Activated T-cell treated with anti-CD3 and anti-CD28 coated beads, Interleukin-2, amount 50 U/mL, for 4 hours (primary cell): ENCODE results near the gene EPGN. TPM values are rescaled to one million over a fixed set of nuclear protein-coding genes. Genes with fewer than 3 reads are reported as not detected.

Experiments used
- ATAC-seq, 2 donors: fragments of 200-7000 bp; cut with Tn5 transposase; one replicate each; pipeline ENCODE4 v1.10.0; 2021
- DNase-seq: peaks from one replicate; pipeline ENCODE4 v3.0.0-alpha.2; 2020
- H3K27me3 Mint-ChIP-seq: one replicate; pipeline ENCODE4 v1.8.0; 2021; ENCODE audit warnings: low read depth, mixed read lengths
- H3K36me3 Mint-ChIP-seq: one replicate; pipeline ENCODE4 v1.8.0; 2022; ENCODE audit warnings: mixed read lengths; ENCODE audit not compliant: insufficient read depth
- H3K4me1 Mint-ChIP-seq: one replicate; pipeline ENCODE4 v1.8.0; 2021; ENCODE audit warnings: low read depth, mixed read lengths
- H3K4me3 Mint-ChIP-seq: one replicate; pipeline ENCODE4 v1.8.0; 2021; ENCODE audit warnings: mild to moderate bottlenecking, moderate library complexity, mixed read lengths
- H3K9me3 Mint-ChIP-seq: one replicate; pipeline ENCODE4 v1.8.0; 2021; ENCODE audit warnings: mixed read lengths
- total RNA-seq, 3 donors: library from RNA; stranded (reverse); gene quantifications; one replicate each; pipeline ENCODE4 v1.2.1, GENCODE V29; 2021

The EPGN gene, protein sequence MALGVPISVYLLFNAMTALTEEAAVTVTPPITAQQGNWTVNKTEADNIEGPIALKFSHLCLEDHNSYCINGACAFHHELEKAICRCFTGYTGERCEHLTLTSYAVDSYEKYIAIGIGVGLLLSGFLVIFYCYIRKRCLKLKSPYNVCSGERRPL
- under 1 TPM in 2 of 3 donors, not detected in 1; 0.22 to 0.26 TPM for total RNA-seq

GRCh38 chr4:74308215-74308614 lies at the start of gene EPGN:
Gene EPGN, plus strand, starts transcription at chr4:74308470. Its CDS starts 64 bp downstream, at chr4:74308534.
- no peak for DNase-seq
- H3K36me3 Mint-ChIP-seq: no peaks in the 10 kb centered on the region
- no peaks in the 10 kb centered on the region for H3K9me3 Mint-ChIP-seq
- no peaks in the 10 kb centered on the region for H3K27me3 Mint-ChIP-seq
- ATAC-seq: no peak
- peaks cover 12% of the 10 kb centered on the region for H3K4me1 Mint-ChIP-seq
- peak within 1 kb of the TSS; percentile 1 for H3K4me3 Mint-ChIP-seq

- DNase-seq: no peak
- Mint-ChIP-seq H3K4me3 (no peak overlapping the region), H3K27me3 (no peaks in the 10 kb centered on the region), H3K36me3 (no peaks in the 10 kb centered on the region), H3K4me1 (no peaks in the 10 kb centered on the region), H3K9me3 (no peaks in the 10 kb centered on the region)
- no peak for ATAC-seq
These were observed 49.3 kb upstream of the EPGN start for GRCh38 chr4:74258963-74259362.

DNA sequence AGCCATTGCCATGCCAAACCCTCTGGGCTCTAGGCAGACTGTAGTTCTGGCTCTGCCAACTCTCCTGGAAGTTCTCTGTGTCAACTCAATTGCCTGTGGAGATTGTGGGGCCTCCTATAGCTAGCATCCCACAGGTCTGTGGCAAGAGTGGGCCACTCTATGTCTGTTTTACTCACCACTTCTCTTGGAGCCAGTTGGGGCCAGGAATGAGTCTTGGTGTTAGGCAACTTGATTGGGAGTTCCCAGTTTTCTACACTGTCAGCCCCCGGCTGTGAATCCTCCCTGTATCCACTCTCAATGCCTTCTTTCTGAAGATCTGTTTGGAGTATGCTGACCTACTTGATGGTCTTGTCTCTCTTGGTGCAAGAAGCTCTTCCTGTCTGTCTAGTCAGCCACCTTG lies 48.2 kb upstream of the EPGN start:
- Mint-ChIP-seq H3K9me3 (no peaks in the 10 kb centered on the region), H3K36me3 (no peaks in the 10 kb centered on the region), H3K4me1 (no peaks in the 10 kb centered on the region), H3K4me3 (no peak overlapping the region), H3K27me3 (no peaks in the 10 kb centered on the region)
- ATAC-seq (no peak), DNase-seq (no peak)

DNA sequence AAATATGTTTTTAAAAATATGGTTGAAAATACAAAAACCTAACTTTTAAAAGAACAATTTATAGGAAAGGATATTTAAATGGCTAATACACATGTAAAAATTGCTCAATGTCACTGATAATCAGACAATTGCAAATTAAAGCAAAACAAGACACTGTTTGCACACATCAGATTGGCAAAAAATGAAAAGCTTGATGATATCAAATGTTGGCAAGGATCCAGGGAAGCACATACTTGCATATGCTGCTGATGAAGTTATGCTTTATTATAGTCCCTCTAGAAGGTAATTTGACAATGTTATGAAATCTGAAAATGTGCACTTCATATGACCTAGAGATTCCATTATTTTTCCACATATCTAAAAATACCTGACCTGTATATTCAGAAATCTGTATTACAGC lies 45.7 kb upstream of the EPGN start:
- Mint-ChIP-seq H3K9me3 (no peaks in the 10 kb centered on the region), H3K4me3 (no peak overlapping the region), H3K36me3 (no peaks in the 10 kb centered on the region), H3K27me3 (no peaks in the 10 kb centered on the region), H3K4me1 (no peaks in the 10 kb centered on the region)
- ATAC-seq: no peak
- DNase-seq: no peak

GRCh38 chr4:74263551-74263950 lies 44.7 kb upstream of the EPGN start:
- DNase-seq (no peak), ATAC-seq (no peak)
- Mint-ChIP-seq H3K4me3 (no peak overlapping the region), H3K27me3 (no peaks in the 10 kb centered on the region), H3K9me3 (no peaks in the 10 kb centered on the region), H3K4me1 (no peaks in the 10 kb centered on the region), H3K36me3 (no peaks in the 10 kb centered on the region)

DNA sequence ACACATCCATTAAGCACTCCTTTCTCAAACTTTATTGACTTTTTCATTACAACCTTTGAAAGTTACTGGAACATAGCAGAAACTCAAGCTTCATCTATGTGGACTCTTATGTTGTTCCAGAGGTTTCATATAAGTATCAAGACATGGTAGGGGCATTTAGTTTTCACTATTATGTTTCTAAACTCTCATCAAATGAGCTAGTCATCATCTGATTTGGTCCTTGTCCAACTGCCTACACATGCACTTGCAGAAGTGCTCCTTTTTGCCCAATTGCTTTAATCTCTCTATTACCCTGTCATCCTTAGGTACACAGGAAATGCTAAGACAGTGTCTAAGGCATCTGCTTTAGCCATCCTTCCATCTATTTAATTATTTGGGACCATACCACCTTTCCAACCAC lies 42.2 kb upstream of the EPGN start:
- Mint-ChIP-seq H3K4me3 (no peak overlapping the region), H3K27me3 (no peaks in the 10 kb centered on the region), H3K9me3 (no peaks in the 10 kb centered on the region), H3K4me1 (no peaks in the 10 kb centered on the region), H3K36me3 (no peaks in the 10 kb centered on the region)
- no peak for ATAC-seq
- no peak for DNase-seq

DNA sequence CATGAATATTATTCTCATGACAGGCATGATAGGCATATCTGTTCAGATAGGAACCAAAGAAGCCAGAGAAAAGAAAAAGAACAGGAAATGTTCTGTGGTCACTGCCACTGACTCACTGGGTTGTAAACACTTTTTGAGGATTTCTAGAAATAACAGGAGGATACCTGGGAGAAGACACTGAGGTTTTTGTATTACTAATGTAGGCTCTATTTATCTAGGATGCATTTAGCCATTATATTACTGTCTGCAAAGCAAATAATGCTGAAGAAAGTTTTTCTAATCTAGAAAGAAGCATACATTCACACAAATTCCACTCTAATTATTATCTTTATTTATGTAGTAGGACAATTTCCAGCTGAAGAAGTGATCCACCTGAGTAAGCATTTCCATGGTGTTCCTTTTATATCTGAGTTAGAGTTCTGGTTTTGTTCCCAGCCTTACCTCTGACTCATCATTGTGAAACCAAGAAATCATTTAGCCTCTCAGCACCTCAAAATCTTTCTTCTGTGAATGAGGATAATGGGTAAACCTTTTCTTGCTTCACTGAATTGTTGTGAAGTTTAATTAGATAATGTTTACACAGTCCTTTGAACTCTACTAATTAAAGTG lies 40.2 kb upstream of the EPGN start:
- no peak for ATAC-seq
- no peak overlapping the region for H3K4me3 Mint-ChIP-seq

GRCh38 chr4:74268643-74269042 lies 39.6 kb upstream of the EPGN start:
- no peak overlapping the region for H3K4me3 Mint-ChIP-seq
- no peaks in the 10 kb centered on the region for H3K4me1 Mint-ChIP-seq
- no peaks in the 10 kb centered on the region for H3K36me3 Mint-ChIP-seq
- no peaks in the 10 kb centered on the region for H3K27me3 Mint-ChIP-seq
- ATAC-seq: no peak
- DNase-seq: no peak
- H3K9me3 Mint-ChIP-seq: no peaks in the 10 kb centered on the region

More for the DNA sequence above, 40.2 kb upstream of the EPGN start:
- Mint-ChIP-seq H3K4me1 (no peaks in the 10 kb centered on the region), H3K27me3 (no peaks in the 10 kb centered on the region), H3K36me3 (no peaks in the 10 kb centered on the region), H3K9me3 (no peaks in the 10 kb centered on the region)
- no peak for DNase-seq

- ATAC-seq (no peak), DNase-seq (no peak)
- no peak overlapping the region for H3K4me3 Mint-ChIP-seq
- H3K9me3 Mint-ChIP-seq: no peaks in the 10 kb centered on the region
- H3K36me3 Mint-ChIP-seq: peaks cover 4% of the 10 kb centered on the region
- no peaks in the 10 kb centered on the region for H3K27me3 Mint-ChIP-seq
- no peaks in the 10 kb centered on the region for H3K4me1 Mint-ChIP-seq
These were observed 29.8 kb upstream of the EPGN start for GRCh38 chr4:74278490-74278889.

- H3K4me1 Mint-ChIP-seq: no peaks in the 10 kb centered on the region
- peaks cover 7% of the 10 kb centered on the region for H3K36me3 Mint-ChIP-seq
- H3K4me3 Mint-ChIP-seq: no peak overlapping the region
- no peak for DNase-seq
- no peaks in the 10 kb centered on the region for H3K27me3 Mint-ChIP-seq
- ATAC-seq: no peak
- no peaks in the 10 kb centered on the region for H3K9me3 Mint-ChIP-seq
These were observed 28.6 kb upstream of the EPGN start for GRCh38 chr4:74279716-74280115.

- H3K4me3 Mint-ChIP-seq: no peak overlapping the region
- no peak for DNase-seq
- H3K36me3 Mint-ChIP-seq: peaks cover 7% of the 10 kb centered on the region
- H3K4me1 Mint-ChIP-seq: no peaks in the 10 kb centered on the region
- ATAC-seq: no peak
- H3K9me3 Mint-ChIP-seq: no peaks in the 10 kb centered on the region
- H3K27me3 Mint-ChIP-seq: no peaks in the 10 kb centered on the region
These were observed 25.3 kb upstream of the EPGN start for GRCh38 chr4:74282926-74283325.

DNA sequence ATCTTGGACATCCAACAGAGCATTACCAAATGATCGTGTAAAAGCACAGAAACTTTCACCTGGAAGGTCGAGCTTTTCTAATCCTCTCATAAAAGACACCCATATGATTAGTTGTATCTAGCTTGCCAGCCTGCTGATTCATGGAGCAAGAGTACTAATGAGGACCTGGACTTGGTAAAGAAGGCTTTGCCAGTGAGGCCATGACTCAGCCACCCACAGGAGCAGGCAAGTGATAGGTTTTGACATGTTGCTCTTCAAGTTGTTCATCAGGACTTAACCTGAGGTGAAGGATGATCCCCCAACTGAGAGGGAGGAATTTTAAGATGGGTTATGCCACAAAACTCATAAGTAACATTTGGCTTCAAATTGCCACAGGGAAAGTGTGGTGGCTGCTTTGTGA lies 24.7 kb upstream of the EPGN start:
- H3K4me1 Mint-ChIP-seq: no peaks in the 10 kb centered on the region
- no peaks in the 10 kb centered on the region for H3K9me3 Mint-ChIP-seq
- no peaks in the 10 kb centered on the region for H3K27me3 Mint-ChIP-seq
- ATAC-seq (no peak), DNase-seq (no peak)
- H3K36me3 Mint-ChIP-seq: peaks cover 7% of the 10 kb centered on the region
- H3K4me3 Mint-ChIP-seq: no peak overlapping the region

DNA sequence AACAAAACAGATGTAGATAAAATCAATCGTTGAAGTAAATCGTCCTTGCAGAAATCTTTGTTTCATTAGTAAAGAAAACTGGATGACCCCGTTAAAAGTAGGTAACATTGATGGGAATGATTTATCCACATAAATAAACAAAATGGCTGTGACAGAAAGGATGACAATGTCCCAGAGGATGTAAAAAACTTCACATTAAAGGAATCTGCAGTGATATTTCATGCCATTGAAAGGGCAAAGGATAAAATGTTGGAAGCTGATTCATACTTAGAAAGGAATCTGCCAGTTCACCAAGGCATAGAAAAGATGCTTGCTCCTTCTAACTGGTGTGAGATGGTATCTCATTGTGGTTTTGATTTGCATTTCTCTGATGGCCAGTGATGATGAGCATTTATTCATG lies 24.2 kb upstream of the EPGN start:
- Mint-ChIP-seq H3K27me3 (no peaks in the 10 kb centered on the region), H3K9me3 (no peaks in the 10 kb centered on the region), H3K36me3 (peaks cover 7% of the 10 kb centered on the region), H3K4me3 (no peak overlapping the region), H3K4me1 (no peaks in the 10 kb centered on the region)
- DNase-seq (no peak), ATAC-seq (no peak)

GRCh38 chr4:74287164-74287563 lies 21.1 kb upstream of the EPGN start:
- H3K36me3 Mint-ChIP-seq: peaks cover 5% of the 10 kb centered on the region
- no peaks in the 10 kb centered on the region for H3K4me1 Mint-ChIP-seq
- no peaks in the 10 kb centered on the region for H3K9me3 Mint-ChIP-seq
- DNase-seq: no peak
- no peak for ATAC-seq
- no peak overlapping the region for H3K4me3 Mint-ChIP-seq
- H3K27me3 Mint-ChIP-seq: no peaks in the 10 kb centered on the region

- no peak for DNase-seq
- Mint-ChIP-seq H3K9me3 (no peaks in the 10 kb centered on the region), H3K27me3 (no peaks in the 10 kb centered on the region), H3K36me3 (peaks cover 5% of the 10 kb centered on the region), H3K4me3 (no peak overlapping the region), H3K4me1 (no peaks in the 10 kb centered on the region)
- no peak for ATAC-seq
These were observed 20.5 kb upstream of the EPGN start for GRCh38 chr4:74287791-74288190.
